Activated CD4-positive, alpha-beta T cell treated with anti-CD3 and anti-CD28 coated beads, Interleukin-2, amount 50 U/mL, for 16 hours (primary cell): ENCODE data around the gene TBC1D12.
A peak's percentile ranks its signal among the peaks of the same experiment; 100 is the strongest.
"Not testable (repeated sequence)": the region's sequence is repeated elsewhere in the genome, so short reads cannot be mapped to it uniquely, and the experiment has no call there.

Experiments
- DNase-seq: peaks from one replicate; pipeline ENCODE4 v3.0.0-alpha.2; 2020

Gene TBC1D12

DNA sequence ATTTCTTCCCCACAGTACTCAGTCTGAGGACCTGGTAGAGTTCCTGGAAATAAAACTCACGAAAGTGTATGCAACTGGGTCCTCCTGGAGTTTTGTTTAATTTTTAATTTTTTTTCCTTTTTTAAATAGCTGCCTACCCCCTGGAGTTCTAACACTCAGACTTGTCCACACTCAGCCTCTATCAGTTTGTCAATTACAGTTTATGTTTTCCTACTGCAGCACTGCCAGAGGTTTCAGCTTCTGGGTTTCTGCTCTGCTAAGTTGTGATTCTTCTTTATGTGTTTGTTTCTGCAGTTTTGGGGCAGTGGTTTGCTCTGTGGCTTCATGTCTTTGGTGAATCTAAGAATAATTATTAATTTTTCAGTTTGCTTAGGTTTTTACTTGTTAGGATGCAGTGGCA lies 59.2 kb downstream of the TBC1D12 start:
- no peak for DNase-seq

DNA sequence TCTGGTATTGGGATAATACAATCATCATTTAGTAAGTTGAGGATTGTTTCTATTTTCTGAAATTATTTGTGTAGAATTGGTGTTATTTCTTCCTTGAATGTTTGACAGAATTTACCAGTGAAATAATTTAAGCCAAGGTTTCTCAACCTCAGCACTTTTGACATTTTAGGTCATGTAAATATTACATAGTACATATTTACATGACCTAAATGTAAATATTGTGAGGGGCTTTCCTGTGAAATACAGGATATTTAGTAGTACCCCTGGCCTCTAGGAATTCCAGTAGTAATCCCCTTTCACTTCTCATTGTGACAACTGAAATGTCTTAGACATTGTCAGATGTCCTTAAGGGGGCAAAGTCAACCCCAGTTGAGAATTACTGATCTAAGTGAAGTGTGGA lies 59.8 kb downstream of the TBC1D12 start:
- no peak for DNase-seq

DNA sequence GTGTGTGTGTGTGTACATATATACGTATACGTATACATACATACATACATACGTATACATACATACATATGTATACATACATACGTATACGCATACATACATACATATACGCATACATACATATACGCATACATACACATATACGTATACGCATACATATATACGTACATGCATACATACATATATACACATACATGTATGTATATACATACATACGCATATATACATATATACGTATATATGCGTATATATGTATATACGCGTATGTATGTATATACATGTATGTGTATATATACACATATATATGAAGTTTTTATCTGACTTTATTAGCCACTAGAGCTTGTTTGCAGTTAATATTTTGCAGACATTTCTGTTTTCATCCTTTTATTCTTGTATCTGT lies 63.3 kb downstream of the TBC1D12 start:
- no peak for DNase-seq

DNA sequence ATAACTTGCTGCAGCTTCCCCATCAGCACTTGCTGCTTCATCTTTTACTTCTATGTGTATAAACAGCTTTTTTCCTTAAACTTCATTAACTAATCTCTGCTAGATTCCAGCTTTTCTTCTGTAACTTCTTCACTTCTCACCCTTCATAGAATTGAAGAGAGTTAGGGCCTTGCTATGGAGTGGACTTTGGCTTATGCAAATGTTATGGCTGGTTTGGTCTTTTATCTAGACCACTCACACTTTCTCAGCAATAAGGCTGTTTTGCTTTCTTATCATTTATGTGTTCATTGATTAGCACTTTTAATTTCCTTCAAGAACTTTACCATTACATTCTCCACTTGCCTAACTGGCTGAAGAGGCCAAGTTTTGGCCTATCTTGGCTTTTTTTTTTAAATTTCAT lies 79.1 kb downstream of the TBC1D12 start:
- no peak for DNase-seq

DNA sequence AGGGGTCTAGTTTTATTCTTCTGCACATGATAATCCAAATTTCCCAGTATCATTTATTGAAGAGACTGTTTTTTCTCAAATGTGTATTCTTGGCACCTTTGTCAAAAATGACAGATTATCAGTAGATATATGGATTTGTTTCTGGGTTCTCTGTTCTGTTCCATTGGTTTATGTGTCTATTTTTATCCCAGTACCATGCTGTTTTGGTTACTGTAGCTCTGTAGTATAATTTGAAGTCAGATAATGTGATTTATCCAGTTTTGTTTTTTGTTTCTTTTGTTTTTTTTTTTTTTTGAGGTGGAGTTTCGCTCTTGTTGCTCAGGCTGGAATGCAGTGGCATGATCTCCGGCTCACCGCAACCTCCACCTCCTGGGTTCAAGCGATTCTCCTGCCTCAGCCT lies 81.6 kb downstream of the TBC1D12 start:
- DNase-seq = no peak

DNA sequence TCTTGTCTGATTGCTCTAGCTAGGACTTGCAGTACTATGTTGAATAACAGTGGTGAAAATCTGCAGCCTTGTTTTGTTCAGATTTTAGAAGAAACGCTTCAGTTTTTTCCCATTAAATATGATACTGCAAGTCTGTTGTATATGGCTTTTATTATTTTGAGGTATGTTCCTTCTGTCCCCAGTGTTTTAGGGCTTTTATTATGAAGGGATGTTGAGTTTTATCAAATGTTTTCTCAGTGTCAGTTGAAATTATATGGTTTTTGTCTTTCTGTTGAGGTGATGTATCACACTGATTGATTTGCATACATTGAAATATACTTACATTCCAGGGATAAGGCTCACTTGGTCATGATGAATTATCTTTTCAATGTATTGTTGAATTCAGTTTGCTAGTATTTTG lies 82.8 kb downstream of the TBC1D12 start:
- no peak for DNase-seq

DNA sequence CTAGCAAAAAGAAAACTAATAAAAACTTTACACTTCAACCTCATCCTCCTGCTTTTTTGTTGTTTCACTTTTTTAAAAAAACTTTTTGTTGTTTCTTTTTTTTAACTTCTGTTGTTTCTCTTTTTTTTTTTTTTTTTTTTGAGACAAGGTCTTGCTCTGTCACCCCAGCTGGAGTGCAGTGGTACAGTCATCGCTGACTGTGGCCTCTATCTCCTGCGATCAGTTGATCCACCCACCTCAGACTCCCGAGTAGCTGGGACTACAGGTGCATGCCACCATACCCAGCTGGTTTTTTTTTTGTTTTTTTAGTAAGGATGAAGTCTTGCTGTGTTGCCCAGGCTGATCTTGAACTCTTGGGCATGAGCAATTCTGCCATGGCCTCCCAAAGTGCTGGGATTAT lies 85.2 kb downstream of the TBC1D12 start:
- no peak for DNase-seq

DNA sequence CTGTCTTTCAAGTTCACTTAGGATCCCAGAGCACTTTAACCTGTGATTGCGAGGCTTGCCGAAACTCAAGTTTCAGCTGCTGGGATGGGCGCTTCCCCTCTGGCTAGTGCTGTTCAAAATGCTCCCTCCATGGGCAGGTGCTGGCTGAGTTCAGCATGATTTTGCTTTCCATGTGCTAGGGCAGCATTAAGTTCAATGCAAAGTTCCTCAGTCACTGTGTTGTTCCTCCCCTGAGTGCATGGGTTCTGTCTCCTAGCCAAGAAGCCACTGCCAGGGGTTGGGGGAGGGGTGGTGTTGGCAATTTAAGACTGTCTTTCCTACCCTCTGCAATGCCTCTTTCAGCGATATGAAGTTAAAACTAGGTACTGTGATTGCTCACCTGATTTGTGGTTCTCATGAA lies 86.8 kb downstream of the TBC1D12 start:
- no peak for DNase-seq

DNA sequence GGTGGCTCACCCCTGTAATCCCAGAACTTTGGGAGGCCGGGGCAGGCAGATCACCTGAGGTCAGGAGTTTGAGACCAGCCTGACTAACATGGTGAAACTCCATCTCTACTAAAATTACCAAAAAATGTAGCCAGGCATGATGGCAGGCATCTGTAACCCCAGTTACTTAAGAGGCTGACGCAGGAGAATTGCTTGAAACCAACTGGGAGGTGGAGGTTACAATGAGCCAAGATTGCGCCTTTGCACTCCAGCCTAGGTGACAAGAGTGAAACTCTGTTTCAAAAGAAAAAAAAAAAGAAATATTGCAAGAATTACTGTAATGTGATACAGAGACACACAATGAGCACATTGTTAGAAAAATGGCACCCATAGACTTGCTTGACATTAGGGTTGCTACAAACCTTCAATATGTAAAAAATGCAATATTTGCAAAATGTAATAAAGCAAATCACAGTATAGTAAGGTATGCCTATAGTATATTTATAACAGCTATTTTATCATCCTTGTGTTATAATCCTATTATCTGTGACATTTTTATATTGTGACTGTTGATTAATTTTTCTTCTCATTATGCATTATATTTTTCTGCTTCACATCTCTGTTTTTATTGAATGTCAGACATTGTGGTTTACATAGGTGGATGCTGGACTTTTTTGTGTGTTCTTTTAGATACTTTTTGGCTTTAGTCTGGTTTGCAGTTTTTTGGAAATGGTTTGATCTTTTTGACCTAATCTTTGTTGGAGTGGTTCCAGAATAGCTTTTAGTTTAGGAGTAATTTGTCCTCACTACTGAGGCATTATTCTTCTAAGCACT lies 87.8 kb downstream of the TBC1D12 start:
- no peak for DNase-seq

DNA sequence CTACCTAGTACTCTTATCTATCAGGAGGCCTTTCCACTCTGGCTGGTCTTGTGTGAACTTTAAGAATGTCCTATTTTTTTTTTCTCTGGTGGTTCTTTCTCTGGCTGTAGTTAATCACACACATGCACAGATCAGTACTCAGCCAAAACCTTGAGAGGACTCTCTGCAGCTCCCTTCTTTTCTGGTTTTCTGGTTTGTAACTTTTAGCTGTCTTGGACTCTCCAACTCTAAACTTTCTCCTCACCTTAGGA lies 88.4 kb downstream of the TBC1D12 start:
- DNase-seq = no peak

DNA sequence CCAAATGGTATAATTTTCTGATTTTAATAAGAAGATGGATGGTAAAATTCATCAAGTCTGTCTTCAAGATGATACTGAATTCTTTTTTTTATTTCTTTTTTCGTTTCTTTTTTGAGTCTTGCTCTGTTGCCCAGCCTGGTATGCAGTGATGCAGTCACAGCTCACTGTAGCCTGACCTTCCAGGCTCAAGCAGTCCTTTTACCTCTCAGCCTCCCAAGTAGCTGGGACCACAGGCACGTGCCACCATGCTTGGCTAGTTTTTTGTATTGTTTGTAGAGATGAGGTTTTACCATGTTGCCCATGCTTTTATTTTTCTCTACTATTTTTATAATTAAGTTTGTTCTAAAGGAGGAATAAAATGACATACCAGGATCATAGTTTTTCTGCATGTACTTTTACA lies 91.1 kb downstream of the TBC1D12 start:
- DNase-seq = no peak

DNA sequence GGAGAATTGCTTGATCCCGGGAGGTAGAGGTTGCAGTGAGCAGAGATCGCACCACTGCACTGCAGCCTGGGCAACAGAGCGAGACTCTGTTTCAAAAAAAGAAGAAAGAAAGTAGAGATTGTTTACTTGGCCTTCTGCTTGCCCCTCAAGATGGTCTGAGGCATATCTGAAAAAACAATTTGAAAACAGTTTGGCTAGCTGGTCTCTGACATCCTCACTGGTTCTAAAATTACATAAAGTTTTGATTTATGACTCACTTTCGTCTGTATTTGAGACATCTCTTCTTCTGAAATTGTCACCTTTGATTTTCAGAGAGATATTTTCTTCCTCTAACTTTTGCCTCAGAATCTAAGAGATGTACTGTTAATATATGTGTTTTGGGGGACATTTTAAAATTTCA lies 93.7 kb downstream of the TBC1D12 start:
- DNase-seq = peak; percentile 62

DNA sequence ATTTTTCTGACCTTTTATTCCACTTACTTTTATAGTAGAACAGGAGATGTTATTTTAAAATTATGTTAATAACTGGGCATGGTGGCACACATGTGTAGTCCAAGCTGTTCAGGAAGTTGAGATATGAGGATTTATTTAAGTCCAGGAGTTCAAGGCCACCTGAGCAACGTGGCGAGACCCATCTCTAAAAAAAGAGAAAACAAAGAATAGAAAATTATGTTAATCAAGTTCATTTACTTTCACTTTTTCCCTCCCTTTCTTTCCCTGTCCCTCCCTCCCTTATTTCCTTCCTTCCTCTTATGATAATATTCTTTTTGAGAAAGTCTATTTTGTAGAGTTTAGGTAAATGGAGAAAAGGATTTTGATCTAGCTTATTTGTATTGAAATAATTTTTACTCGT lies 94.3 kb downstream of the TBC1D12 start:
- no peak for DNase-seq

DNA sequence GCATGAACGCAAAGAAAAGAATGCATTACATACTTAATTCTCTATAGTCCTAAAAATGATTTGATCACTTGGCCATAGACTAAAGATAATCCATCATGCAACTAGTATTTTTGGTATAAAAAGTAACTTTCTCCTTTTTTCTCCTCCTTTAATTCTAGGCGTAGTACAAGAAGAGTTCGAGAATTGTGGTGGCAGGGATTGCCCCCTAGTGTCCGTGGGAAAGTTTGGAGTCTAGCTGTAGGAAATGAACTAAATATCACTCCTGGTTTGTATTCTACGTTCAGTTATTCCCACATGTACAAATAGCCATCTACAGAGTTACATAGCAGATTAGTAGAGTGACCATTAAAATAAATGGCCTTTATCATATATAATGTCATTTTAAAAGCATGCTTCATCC lies 97.7 kb downstream of the TBC1D12 start:
- DNase-seq = no peak

DNA sequence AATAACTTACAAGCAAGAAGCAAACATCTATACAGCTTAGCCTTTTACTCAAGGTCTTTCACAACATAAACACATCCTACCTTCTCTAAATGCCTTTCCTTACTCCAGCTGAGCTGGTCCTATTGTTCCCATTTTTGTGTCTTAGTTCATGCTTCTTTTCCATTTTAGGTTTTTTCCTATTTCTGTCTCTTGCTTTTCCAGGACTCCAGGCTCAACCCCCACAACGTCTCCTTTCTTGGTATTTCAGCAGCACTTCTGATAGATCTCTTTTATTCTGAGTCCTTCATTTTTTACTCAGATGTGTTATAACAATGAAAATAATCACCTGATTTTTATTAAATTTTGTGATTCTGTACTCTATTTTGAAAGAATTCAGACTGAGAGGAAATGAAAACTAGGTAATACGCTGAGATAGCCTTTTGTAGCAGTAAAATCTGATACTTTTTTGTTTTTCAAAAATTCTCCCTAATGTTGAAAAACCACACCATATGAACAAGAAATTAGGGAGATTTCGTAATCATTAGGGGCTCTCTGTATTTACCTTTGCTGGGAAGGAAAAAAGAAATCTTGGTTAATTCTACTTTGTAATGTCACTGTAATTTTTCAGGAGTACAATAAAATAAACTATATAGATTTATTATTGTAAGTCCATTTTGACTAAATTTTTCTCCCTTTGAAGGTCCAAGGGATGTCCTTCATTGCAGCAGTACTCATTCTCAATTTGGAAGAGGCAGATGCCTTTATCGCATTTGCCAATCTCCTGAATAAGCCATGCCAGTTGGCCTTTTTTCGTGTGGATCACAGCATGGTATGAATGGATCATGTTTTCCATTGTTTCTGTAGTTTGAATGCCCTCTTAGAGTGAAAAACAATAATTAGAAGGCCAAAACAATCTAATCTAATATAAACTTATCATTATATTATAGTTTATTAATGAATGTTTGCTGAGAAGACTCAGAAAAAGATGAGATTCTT lies 119.2 kb downstream of the TBC1D12 start:
- DNase-seq = no peak

DNA sequence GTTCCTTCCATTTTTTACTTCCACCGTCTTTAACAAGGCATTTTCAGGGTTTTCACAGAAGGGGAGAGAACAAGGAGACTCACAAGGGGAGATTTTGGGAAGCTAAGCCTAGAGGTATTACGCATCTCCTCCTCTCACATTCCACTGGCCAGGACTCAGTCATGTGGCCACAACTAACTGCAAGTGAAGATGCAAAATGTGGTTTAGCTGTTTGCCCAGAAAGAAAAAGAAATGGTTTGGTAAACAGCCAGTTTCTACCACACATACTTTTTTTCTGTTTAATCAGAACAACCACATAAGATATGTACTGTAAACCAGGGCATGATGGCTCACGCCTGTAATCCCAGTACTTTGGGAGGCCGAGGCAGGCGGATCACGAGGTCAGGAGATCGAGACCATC lies 121.8 kb downstream of the TBC1D12 start:
- DNase-seq = no peak

DNA sequence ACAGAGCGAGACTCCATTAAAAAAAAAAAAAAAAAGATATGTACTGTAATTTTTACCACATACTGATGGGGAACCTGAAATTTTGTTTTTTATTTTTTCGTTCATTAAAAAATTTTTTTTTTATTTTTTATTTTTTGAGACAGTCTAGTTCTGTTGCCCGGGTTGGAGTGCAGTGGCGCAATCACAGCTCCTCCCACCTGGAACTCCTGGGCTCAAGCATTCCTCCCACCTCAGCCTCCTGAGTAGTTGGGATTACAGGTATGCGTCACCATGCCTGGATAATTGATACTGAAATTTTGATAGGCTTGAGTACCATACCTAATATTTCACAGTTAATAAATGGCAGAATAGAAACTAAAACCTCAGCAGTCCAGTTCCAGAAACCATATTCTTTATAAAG lies 122.4 kb downstream of the TBC1D12 start:
- DNase-seq = no peak

DNA sequence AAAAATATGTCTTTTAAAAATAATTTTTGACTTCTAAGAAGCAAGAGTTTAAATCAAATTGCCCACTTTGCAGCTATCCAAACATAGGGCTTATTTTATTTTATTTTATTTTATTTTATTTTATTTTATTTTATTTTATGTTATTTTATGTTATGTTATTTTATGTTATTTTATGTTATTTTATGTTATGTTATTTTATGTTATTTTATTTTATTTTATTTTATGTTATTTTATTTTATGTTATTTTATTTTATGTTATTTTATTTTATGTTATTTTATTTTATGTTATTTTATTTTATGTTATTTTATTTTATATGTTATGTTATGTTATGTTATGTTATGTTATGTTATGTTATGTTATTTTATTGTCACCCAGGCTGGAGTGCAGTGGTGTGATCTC lies 129.2 kb downstream of the TBC1D12 start:
- DNase-seq = not testable (repeated sequence)

DNA sequence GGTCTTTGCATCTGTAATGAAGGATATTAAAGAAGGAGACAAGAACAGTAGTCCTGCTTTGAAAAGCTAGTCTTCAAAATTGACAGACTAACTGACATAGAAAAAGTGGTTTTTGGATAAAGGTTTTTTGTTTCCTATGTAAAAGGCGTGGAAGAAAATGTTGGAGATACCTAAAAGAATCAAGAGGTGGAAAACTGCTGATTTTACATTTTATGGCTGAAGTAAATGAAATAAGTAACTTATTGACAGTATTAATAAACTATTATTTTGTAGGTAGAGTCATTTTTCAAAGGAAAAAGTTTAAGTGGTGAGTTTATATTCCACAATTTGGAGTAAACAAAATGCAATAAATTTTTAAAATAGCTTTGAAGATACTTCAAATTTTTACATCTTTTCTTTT lies 130.7 kb downstream of the TBC1D12 start:
- no peak for DNase-seq

DNA sequence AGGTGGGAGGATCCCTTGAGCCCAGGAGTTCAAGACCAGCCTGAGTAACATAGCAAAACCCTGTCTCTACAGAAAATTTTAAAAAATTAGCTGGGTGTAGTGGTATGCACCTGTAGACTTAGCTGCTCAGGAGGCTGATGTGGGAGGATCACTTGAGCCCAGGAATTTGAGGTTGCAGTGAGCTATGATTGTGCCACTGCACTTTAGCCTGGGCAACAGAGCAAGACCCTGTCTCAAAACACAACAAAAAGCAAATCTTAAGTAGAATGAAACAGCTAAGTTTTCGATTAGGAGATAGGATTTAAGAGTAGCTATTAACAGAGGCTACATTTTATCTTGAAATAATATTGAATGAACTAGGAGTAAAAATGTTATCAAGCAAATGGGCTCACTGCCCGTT lies 139.9 kb downstream of the TBC1D12 start:
- not testable (repeated sequence) for DNase-seq

DNA sequence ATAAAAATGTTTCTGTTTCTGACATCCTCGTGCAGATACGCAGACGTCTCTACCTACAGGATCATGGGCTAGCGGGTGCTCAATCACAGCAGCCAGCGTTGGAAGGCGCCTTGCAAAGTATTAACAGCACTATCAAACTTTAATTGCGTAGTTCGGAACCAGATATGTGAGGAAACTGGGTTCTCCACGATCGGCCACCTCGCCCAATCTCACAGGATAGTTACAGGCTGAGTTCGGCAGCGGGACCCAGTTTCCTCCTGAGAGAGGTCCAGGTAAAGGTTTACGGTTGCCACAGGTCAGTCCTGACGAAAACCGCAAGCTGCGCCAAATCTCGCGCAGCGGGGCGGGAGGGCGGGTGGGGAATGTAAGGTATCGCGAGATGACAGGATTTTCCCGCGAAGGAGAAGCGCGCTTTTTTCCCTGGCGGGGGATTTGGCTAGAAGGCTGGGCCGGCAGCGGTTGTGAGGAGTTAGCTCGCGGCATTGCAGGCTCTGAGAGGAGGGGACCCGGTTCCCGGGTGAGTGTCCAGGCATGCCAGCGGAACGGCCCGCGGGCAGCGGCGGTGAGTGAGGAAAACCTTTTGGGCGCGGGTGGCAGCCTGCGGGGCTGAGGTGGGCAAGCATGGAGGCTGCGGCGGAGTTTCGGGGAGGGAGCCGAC lies 143.2 kb downstream of the TBC1D12 start, which contains the start of gene HELLS:
TSS of gene HELLS (plus strand) at position 398 of the 658 bp plus-strand sequence. CDS start at position 532, 134 bp downstream.
- peak; percentile 90 for DNase-seq

DNA sequence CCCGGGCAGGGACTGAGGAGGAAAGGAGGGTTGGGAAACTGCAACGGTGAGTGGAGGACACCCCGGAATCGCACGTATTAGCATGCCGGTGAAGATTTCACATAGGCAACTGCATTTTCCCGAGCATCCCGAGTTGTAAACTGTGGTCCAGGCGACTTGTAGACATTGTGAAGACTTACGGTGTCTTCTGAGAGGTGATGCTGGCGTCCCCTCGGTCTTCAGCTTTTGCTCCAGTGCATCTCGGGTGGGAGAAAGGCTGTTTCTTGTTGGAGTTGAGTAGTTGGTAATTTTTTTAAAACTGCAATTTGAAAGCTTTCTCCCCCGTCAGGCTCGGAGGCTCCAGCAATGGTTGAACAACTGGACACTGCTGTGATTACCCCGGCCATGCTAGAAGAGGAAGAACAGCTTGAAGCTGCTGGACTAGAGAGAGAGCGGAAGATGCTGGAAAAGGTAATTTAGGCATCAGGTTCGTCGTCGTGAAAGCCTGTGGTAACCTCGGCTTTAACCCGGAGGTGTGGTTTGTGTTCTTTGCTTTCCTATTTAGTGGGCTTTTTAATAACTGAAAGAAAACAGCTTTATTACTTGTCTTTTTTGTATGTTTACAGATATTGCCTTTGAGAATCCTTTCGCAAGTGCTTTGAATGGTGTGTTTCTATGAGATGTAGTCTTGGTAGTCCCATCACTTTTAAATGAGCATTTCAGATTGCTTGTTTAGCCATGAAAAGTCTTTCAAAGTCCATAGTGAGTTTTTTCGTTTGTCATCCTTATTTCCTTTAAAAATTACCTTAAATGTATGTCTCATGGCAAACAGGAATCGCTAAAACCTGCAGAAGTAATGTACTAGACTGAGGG lies 143.9 kb downstream of the TBC1D12 start:
- peak; percentile 34 for DNase-seq

DNA sequence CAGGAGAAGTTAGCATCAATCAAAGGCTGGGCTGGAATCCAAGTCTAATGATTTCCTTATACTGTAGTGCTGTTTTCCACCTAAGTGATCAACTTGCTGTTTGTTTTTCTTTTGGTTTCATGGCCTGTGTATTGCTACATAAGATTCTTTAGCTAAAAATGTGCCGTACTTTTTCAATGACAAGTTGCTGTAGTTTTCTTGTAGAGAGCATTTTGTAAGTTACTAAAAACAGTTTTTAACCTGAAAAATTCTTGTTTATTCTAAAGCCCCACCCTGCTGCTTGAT lies 144.5 kb downstream of the TBC1D12 start:
- DNase-seq = no peak
